ENCODE measurements around the gene MAPK14.
"Not testable (repeated sequence)": the region's sequence is repeated elsewhere in the genome, so short reads cannot be mapped to it uniquely, and the experiment has no call there.

Gene MAPK14

DNA sequence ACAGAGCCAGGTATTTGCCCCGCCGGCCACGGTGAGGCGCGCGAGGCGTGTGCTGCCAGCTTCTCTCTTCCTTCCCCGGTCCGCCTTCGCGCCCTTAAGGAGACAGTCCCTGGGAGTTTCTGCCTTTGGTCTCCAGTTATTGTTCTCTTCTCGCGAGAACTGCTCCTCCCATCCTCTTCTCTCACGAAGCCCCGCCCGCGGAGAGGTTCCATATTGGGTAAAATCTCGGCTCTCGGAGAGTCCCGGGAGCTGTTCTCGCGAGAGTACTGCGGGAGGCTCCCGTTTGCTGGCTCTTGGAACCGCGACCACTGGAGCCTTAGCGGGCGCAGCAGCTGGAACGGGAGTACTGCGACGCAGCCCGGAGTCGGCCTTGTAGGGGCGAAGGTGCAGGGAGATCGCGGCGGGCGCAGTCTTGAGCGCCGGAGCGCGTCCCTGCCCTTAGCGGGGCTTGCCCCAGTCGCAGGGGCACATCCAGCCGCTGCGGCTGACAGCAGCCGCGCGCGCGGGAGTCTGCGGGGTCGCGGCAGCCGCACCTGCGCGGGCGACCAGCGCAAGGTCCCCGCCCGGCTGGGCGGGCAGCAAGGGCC lies at the start of gene MAPK14:
MAPK14 (plus strand) TSS at position 308 of the 587 bp plus-strand sequence. CDS start 350 bp downstream, outside the sequence.
- peak; percentile 92 for DNase-seq (ENCODE audit: low read depth)

DNA sequence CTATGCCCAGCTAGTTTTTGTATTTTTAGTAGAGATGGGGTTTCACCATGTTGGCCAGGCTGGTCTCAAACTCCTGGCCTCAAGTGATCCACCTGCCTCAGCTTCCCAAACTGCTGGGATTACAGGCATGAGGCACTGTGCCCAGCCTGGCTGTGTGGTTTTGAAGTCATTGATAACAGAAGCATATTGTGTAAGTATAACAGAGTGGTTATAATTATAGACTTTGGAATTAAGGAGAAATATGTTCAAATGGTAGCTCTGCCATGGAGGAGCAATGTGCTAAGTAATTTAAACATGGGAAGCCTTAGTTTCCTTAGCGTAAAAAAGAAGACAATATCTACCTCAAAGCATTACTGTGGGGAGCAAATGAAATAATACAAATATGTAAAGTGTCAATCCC lies 47.5 kb upstream of the MAPK14 start:
- DNase-seq (ENCODE audit: low read depth), result not testable (repeated sequence)

DNA sequence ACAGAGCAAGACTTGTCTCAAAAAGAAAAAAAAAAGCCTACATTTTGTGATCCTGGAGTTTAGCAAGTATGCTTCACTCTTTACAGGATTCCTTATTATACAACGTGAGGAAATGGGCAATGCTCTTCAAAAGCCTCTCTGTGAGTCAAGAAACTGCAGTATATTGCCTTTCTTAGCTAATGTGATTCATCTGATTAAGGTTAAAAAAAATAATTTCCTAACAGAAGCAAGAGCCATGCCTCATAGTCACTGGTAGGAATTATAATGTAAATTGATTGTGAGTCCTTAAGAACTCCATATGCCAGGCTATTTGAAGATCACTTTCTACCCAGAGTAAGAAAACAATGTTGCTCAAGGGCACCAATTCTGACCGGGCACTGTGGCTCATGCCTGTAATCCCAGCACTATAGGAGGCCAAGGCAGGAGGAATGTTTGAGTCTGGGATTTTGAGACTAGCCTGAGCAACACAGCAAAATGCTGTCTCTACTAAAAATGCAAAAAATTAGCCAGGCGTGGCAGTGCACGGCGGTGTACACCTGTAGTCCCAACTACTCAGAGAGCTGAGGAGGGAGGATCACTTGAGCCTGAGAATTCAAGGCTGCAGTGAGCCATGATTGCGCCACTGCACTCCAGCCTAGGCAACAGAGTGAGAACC lies 46.5 kb upstream of the MAPK14 start:
- no peak for DNase-seq (ENCODE audit: low read depth)

DNA sequence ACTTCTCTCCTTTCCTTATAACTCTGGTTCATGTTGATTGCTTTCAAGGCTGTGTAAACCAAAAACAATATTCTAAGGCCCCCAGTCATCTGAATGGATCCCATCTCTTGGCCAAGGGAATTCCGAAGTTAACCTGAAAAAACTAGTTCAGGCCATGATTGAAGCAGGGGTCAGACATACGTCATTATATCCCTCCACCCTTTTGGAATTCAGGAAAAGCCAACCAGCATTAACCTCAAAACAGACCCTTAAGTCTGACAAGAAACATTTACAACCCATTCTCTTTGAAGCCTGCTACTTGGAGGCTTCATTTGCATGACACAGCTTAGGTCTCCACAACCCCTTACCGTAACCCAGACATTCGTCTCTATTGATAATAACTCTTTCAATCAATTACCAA lies 42.9 kb upstream of the MAPK14 start:
- DNase-seq (ENCODE audit: low read depth), result no peak

DNA sequence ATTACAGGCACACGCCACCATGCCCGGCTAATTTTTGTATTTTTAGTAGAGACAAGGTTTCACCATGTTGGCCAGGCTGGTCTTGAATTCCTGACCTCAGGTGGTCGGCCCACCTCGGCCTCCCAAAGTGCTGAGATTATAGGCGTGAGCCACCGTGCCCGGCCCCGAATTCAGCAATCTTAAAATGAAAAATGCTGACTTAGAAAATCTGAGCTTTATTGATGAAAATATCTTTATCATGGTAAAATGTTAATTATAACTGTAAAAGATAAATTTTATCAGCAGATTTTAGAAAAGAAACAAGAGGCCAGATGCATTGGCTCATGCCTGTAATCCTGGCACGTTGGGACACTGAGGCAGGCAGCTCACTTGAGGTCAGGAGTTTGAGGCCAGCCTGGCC lies 39.6 kb upstream of the MAPK14 start:
- DNase-seq (ENCODE audit: low read depth), result not testable (repeated sequence)

DNA sequence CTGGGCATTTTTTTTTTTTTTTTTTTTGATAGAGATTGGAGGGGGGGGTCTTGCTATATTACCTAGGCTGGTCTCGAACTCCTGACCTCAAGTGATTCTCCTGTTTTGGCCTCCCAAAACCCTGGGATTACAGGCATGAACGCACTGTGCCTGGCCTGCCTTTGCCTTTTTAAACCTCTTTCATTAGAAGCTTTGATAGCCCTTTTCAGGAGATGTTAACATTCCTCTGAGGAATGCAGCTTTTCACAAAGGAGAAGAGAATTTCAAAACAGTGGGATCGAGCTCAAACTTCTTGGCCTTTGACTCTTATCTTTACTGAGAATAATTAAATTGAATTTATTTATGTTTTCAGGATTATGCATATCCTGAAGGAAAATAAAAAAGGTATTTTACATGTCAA lies 34.5 kb upstream of the MAPK14 start:
- no peak for DNase-seq (ENCODE audit: low read depth)

DNA sequence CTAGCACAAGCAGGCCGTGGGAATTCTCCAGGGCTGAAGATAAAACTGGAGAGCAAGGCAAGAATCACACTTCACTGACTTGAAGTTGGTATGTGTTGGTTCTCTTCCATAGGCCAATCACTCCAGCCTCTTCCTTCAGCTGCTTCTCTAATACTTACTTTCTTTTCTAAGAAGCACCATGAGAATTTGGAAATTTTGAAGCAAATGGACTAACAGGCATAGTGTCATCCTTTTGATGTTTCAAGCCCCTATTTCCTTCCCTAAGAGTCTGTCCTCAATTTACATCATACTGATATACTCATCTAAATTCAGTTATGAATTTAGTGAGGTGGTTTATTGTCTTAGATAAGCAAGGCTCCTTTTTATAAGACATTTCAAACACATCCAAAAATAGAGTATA lies 27.2 kb upstream of the MAPK14 start:
- DNase-seq (ENCODE audit: low read depth), result no peak

DNA sequence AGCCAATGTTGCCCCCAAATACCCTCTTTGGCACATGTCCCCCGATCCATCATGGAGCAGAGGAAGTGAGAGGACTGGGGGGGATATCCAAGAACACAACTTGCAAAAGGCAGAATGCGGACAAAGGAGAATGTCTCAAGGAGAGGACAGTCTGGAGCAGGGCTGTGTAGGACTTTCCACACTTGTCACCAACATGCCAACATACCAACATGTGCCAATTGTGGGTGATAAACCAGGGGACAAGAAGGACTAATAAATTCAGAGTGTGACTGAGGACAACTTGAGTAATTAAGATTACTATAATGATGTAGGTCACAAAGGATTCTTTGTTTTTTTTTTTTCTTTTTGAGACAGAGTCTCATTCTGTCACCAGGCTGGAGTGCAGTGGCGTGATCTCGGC lies 11.9 kb upstream of the MAPK14 start:
- DNase-seq (ENCODE audit: low read depth), result no peak

DNA sequence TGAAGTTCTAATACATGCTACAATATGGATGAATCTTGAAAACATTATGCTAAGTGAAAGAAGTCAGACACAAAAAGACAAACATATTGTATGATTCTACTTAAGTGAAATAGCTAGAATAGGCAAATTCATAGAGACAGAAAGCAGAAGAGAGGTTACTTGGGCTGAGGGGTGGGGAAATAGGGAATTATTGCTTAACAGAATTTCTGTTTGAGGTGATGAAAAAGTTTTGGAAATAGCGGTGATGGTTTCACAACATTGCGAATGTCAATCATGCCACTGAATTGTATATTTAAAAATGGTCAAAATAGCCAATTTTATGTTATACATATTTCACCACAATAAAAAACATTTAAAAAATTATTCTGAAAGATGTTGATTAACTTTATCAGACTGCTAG lies 9.3 kb upstream of the MAPK14 start:
- DNase-seq (ENCODE audit: low read depth), result no peak

DNA sequence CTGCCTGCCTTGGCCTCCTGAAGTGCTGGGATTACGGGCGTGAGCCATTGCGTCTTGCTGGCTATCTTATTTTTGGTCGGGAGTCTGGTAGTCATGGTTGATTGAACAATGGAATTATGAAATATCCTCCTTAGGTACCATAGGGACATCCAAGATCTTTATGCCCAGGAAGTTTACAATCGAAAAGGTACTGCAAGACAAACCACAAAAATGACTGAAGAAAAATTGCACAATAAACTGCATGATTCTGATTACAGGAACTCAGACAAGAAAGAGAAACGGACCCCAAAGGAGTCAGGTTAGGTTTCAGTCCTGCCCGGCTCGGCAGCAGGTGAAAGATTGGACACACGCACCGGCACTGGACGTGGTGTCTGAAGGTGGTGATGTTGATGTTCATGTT lies 8.4 kb upstream of the MAPK14 start:
- DNase-seq (ENCODE audit: low read depth), result no peak

DNA sequence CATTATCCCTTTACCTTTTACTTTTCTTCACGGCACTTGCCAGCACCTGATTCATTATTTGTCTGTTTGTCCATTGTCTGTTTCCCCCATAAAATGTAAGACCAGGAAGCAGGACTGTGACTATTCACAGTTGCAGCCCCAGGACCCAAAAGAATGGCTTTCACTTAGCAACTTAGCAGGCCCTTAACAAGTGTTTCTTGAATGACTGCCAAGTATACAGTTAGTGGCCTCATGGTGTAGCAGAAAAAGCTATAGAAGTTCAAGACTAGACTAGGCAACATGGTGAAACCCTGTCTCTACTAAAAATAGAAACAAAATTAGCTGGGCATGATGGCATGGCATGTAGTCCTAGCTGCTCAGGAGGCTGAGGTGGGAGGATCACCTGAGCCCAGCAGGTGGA lies 7.5 kb upstream of the MAPK14 start:
- no peak for DNase-seq (ENCODE audit: low read depth)

DNA sequence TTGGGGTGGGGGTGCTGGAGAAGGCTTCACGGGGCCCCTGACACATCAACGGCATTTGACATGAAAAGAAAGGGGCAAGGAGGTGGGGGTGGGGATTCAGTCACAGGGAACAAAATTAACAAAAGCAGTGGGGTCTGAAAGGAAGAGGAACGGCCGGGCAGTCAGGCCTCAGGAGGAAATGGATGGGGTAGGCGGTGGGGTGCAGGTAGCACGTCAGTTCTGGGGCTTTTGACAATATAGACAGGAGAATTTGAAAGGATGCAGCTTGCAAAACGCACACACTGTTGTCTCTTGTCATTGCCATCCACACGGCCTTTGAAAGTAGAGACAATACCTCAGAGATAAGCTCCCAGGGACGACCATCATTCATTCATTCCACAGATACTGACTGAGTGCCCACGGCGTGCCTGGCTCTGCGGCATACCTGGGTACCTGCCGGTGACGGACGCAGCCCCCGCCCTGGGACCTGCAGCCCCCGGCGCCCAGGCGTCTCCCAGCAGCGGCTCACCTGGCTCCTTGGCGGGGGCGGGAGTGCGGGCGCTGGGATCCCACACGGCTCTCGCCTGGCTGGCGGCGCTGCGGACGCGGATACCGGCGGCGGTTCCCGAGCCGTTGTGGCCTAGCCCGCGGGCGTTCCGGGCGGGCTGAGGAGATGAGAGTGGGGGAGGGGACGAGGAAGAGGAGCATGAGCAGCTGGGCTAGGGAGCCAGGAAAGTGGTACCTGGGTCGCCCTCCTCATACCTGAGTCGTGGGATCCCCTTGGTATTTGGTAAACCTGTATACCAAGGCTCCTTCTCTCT lies 3.4 kb upstream of the MAPK14 start, which contains the start of gene SLC26A8:
SLC26A8 (minus strand) TSS at position 646 of the 800 bp plus-strand sequence. CDS start 4,934 bp downstream, outside the sequence.
- no peak for DNase-seq (ENCODE audit: low read depth)

DNA sequence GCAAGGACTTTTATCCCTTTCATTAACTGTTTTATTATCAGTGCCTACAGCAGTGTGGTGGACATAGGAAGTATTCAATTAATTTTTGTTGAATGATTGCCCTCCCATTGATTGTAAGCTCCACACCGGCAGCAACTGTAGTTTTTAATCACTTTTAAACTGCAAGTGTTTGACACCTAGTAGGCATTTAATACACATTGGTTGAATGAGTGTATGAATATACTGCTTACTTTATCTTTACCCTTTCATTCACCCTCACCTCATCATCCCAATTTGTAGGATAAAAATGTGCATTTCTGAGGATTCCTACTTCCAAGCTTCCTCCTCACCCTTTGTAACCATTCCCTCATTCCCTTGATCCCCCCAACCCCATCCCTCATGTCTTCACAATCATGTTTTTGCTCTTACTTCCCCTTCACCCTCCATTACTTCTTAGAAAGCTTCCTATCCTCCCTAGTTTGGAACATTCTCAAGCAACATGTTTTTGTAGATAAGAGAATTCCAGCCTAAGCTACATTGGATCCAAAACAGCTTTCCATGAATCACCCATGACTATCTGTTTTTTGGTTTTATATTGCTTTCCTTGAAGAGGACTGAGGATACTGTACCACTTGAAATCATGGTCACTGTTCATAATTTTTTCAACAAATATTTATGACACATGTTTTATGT lies 2.2 kb upstream of the MAPK14 start:
- DNase-seq (ENCODE audit: low read depth), result no peak

DNA sequence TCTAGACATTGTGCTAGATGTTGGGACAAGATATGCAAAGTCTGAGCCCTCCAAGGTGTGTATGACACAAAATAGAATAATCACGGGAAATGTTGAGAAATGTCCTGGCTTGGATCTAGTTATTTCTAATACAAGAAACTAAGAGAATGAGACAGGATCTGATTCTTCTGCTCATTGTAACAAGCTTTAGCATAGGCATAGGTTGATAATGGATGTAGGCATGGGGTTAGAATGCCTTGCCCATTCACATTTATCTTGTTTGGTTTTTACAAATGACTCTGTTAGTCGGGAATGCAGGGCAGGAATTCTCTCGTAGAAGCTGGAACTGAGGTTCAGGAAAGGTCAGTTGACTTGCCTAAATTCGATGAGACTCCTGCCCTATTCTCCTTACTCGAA lies 1.7 kb upstream of the MAPK14 start:
- DNase-seq (ENCODE audit: low read depth), result no peak

DNA sequence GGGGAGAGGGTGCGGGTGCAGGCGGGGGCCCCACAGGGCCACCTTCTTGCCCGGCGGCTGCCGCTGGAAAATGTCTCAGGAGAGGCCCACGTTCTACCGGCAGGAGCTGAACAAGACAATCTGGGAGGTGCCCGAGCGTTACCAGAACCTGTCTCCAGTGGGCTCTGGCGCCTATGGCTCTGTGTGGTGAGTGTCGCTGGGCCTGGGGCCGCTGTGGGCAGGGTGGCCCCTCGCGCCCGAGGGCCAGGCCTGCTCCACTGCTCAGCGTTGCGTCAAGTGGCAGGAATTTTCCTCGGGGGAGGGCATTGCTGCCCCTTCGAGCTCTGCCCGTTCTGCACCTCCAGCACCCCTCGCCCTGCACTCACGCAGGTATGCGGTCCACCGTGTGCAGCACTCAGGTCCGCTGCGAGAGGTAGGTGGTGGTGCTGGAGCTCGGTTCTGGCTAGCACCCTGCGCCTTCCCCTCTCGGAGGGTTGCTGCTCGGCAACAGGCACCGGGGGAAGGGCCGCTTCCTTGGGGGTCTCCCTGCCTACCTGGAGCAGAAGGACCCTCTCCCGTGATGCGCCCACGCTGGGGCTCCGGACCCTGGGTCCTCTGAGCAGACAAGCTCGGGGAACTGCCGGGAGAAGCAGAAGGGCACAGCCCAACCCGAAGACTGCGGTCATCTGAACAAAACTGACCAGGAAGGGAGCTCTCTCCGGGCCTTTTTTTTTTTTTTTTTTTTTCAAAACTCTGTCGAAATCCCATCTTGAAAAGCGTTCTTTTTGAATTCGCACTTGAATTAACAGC lies 674 bp downstream of the MAPK14 start:
- peak; percentile 22 for DNase-seq (ENCODE audit: low read depth)

DNA sequence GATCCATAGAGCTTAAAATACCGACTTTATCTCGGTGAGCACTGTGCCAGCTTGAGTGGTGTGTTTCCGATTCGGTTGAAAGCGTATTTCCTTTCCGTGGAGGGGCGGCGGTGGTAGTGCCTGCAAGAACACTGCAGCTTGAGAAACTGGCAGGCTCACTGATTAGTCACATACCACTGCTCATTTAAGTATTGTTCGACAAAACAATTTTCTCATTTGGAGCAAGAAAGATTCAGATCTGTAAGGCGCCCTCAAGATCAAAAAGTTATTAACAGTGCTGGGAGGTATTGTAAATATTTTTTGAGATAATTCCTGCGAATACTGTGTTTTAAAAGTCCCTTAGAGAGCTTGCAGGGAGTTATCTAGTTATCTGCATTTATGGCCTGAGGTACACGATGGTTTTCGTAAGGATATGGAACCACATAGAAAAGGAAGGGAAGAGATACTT lies 1.3 kb downstream of the MAPK14 start:
- peak; percentile 43 for DNase-seq (ENCODE audit: low read depth)

DNA sequence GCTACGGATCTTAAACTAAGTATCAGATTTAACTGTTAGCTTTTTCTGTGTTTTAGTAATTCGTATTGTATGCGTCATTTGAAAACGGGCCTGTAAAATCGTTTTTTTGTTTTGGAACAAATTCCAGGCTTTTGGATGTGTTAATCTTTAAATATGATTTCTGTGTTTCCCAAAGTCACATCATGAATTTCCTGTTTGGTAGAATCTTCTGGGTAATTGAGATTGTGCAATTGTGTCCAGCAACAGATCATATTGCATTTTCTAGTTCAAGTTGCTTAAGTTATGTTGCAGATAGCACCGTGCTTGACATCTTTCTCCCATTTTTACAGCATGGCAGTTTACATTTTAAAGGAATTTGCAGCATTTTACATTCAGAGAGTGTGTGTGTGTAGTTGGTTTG lies 1.9 kb downstream of the MAPK14 start:
- no peak for DNase-seq (ENCODE audit: low read depth)

DNA sequence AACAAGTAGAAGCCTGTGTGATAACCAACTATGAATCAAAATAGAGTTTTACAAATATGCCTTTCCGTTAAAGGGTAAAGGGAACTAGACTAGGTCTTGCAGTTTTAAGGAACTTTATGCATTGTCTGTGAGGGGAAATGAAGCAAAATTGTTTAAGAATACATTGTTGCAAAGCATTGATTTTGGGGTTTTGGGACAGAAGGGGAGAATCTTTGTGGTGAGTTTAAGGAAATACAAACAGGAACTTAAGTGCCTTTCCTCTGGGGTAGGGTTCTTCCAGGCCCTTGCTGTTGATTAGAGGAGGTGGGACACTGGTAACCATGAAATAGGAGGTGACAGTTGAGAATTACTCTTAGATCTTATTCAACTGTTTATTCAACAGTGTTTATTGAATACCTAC lies 4.7 kb downstream of the MAPK14 start:
- DNase-seq (ENCODE audit: low read depth), result no peak

DNA sequence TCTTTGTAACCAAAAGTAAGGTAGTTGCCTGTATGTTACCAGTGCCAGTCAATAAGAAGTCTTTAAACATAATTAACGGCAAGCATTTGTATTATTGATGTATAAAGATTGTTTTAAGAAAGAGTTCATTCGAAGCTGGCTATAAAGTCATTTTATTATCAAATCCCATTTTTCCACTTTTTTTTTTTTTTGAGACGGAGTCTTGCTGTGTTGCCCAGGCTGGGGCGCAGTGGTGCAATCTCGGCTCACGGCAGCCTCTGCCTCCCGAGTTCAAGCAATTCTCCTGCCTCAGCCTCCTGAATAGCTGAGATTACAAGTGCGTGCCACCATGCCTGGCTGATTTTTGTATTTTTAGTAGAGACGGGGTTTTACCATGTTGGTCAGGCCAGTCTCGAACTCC lies 5.5 kb downstream of the MAPK14 start:
- not testable (repeated sequence) for DNase-seq (ENCODE audit: low read depth)

DNA sequence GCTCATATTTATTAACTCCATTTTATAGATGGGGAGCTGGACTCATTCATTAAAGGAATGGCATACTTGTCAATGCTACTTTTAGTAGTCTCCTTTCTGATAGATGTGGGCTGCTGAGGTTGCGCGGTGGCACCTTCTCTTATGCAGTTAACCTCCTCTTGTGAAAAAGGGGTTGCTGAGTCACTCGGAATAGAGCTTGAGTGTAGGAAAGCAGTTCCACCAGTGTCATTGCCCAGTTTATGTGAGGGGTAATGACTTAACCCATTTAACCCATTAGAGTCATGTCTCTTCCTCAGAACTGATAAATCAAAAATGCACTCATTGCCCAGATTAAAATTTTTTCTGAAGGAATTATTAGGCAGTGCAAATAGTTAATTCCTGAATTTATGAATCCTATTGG lies 6.3 kb downstream of the MAPK14 start:
- peak; percentile 10 for DNase-seq (ENCODE audit: low read depth)

DNA sequence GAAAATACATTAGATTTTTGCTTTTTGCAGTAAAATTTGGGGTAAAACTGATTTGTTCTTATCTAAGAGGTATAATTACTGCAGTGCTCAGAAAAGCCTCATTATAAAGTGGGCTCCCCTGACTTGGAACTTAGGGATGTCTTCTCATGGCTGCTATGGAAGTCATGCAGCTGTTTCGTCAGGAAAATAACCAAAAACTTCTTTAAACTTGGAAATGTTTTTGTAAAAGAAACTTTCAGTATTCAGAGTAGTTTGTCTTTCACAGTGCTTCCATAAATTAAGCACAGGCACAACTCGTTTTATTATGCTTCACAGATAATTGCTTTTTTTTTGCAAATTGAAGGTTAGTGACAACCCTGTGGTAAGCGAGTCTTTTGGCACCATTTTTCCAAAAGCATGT lies 6.8 kb downstream of the MAPK14 start:
- no peak for DNase-seq (ENCODE audit: low read depth)

DNA sequence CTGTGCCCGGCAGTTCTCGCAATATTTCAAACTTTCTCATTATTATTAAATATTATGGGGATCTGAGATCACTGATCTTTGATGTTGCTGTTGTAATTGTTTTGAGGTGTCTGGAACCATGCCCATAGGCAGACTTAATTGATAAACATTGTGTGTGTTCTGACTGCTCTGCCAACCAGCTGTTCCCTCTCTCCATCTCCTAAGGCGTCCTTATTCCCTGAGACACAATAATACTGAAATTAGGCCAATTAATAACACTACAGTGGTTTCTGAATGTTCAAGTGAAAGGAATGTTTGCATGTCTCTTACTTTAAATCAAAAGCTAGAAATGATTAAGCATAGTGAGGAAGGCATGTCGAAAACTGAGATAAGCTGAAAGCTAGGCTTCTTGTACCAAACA lies 7.6 kb downstream of the MAPK14 start:
- DNase-seq (ENCODE audit: low read depth), result no peak

Measured in stimulated activated CD8-positive, alpha-beta memory T cell treated with anti-CD3 and anti-CD28 coated beads, Interleukin-12 subunit alpha, Interleukin-12 subunit beta, amount 100 ng/mL, for 4 hours (primary cell).